Esophagus squamous epithelium (tissue), 4 donors: ENCODE data around the gene ROR1.

Experiments
- CTCF ChIP-seq, 6 experiments: fragments of 450-650 bp in 4 of 6; fragments of 200-600 bp in 2 of 6; sonication (generic) in 2 of 6; IDR thresholded peaks; one replicate each; pipeline ENCODE4 v1.5.1; 2016 to 2019; ENCODE audit warnings: antibody characterized with exemption in 6 of 6, mild to moderate bottlenecking in 4 of 6, moderate library complexity in 4 of 6
- POLR2A ChIP-seq, 4 donors: fragments of 450-650 bp; IDR thresholded peaks; one replicate each; pipeline ENCODE4 v1.6.1; 2017; ENCODE audit warnings: antibody characterized with exemption in 4 of 4, mild to moderate bottlenecking in 4 of 4, moderate library complexity in 3 of 4

GRCh38 chr1:63774617-63775417 lies 1.0 kb downstream of the ROR1 start:
- no peak for TF ChIP-seq CTCF (IDR thresholded peaks at IDR 0.05)
- TF ChIP-seq POLR2A (IDR thresholded peaks at IDR 0.05) = no peak
